CD14-positive monocyte (primary cell): ENCODE data around the gene FOXI3. TPM values are rescaled to one million over a fixed set of nuclear protein-coding genes. Genes with fewer than 3 reads are reported as not detected.

ENCODE experiments used
- DNase-seq, 3 donors: peaks; one replicate each; pipeline ENCODE4 v3.0.0-alpha.2; 2011 to 2022
- H2AFZ ChIP-seq: 2 replicates; pipeline ENCODE4 v1.6.0; 2012; ENCODE audit warnings: mild to moderate bottlenecking, low read depth, low read length, inconsistent platforms; ENCODE audit not compliant: insufficient read depth, poor library complexity, severe bottlenecking
- H3K27ac ChIP-seq, 2 donors: 1 replicate in 1 of 2; 2 replicates in 1 of 2; pipeline ENCODE4 v1.5.1; 2012 to 2013; ENCODE audit warnings: low read length in 2 of 2, control low read depth in 1 of 2, inconsistent platforms in 1 of 2, low read depth in 1 of 2, mild to moderate bottlenecking in 1 of 2
- H3K27me3 ChIP-seq, 2 donors: one replicate each; pipeline versions ENCODE4 v1.6.0 to v1.6.1; 2011 to 2013; ENCODE audit warnings: low read length in 2 of 2; ENCODE audit not compliant: control insufficient read depth in 2 of 2, insufficient read depth in 2 of 2
- H3K36me3 ChIP-seq, 2 donors: replicated peaks in 1 of 2; 1 replicate in 1 of 2; 2 replicates in 1 of 2; pipeline versions ENCODE4 v1.5.1 to v1.6.1; 2012 to 2013; ENCODE audit warnings: low read length in 2 of 2, control low read depth in 1 of 2, inconsistent platforms in 1 of 2, mild to moderate bottlenecking in 1 of 2; ENCODE audit not compliant: insufficient read depth in 2 of 2, control insufficient read depth in 1 of 2
- H3K4me1 ChIP-seq, 2 donors: 1 replicate in 1 of 2; 2 replicates in 1 of 2; pipeline versions ENCODE4 v1.5.1 to v1.6.1; 2012 to 2013; ENCODE audit warnings: low read length in 2 of 2, control low read depth in 1 of 2, inconsistent platforms in 1 of 2, mild to moderate bottlenecking in 1 of 2, moderate library complexity in 1 of 2; ENCODE audit not compliant: insufficient read depth in 2 of 2, control insufficient read depth in 1 of 2
- H3K4me2 ChIP-seq: replicated peaks from 2 replicates; pipeline ENCODE3; 2012; ENCODE audit warnings: low read length, moderate library complexity, mild to moderate bottlenecking; ENCODE audit not compliant: poor library complexity, severe bottlenecking; ENCODE audit errors: extremely low read depth
- H3K4me3 ChIP-seq, 3 experiments: fragments of 200-600 bp in 1 of 3; sonication (generic) in 1 of 3; replicated peaks in 1 of 3; 1 replicate in 2 of 3; 2 replicates in 1 of 3; pipeline ENCODE4 v1.5.1; 2011 to 2013; ENCODE audit warnings: low read length in 3 of 3, mild to moderate bottlenecking in 3 of 3, control low read depth in 2 of 3, low read depth in 2 of 3, inconsistent platforms in 1 of 3, moderate library complexity in 1 of 3
- H3K79me2 ChIP-seq: 2 replicates; pipeline ENCODE4 v1.6.0; 2012; ENCODE audit warnings: mild to moderate bottlenecking, control low read depth, inconsistent platforms, low read length, moderate library complexity; ENCODE audit not compliant: insufficient read depth
- H3K9ac ChIP-seq: 2 replicates; pipeline ENCODE4 v1.6.0; 2017; ENCODE audit warnings: low read length, mild to moderate bottlenecking; ENCODE audit not compliant: insufficient read depth, poor library complexity, severe bottlenecking
- H3K9me3 ChIP-seq, 2 donors: replicated peaks in 1 of 2; 1 replicate in 1 of 2; 2 replicates in 1 of 2; pipeline versions ENCODE4 v1.5.1 to v1.6.1; 2012 to 2013; ENCODE audit warnings: low read length in 2 of 2, control low read depth in 1 of 2; ENCODE audit not compliant: control insufficient read depth in 1 of 2, insufficient read depth in 1 of 2
- H4K20me1 ChIP-seq: 2 replicates; pipeline ENCODE4 v1.6.0; 2012; ENCODE audit warnings: mild to moderate bottlenecking, low read length, control low read depth, moderate library complexity; ENCODE audit not compliant: insufficient read depth
- H3K27ac Mint-ChIP-seq, 7 donors: one replicate each; pipeline ENCODE4 v1.8.0; 2020; ENCODE audit warnings: mild to moderate bottlenecking in 7 of 7, mixed read lengths in 7 of 7, moderate library complexity in 6 of 7, inconsistent platforms in 2 of 7
- H3K27me3 Mint-ChIP-seq, 3 donors: one replicate each; pipeline ENCODE4 v1.8.0; 2021 to 2022; ENCODE audit warnings: low read depth in 3 of 3, mild to moderate bottlenecking in 3 of 3, mixed read lengths in 3 of 3, moderate library complexity in 3 of 3, inconsistent platforms in 1 of 3
- H3K36me3 Mint-ChIP-seq, 2 donors: one replicate each; pipeline ENCODE4 v1.8.0; 2020; ENCODE audit warnings: mixed read lengths in 2 of 2, inconsistent platforms in 1 of 2, mild to moderate bottlenecking in 1 of 2
- H3K4me1 Mint-ChIP-seq: one replicate; pipeline ENCODE4 v1.8.0; 2020; ENCODE audit warnings: mild to moderate bottlenecking, mixed read lengths
- H3K4me3 Mint-ChIP-seq, 2 donors: one replicate each; pipeline ENCODE4 v1.8.0; 2020; ENCODE audit warnings: mild to moderate bottlenecking in 2 of 2, mixed read lengths in 2 of 2, moderate library complexity in 1 of 2
- H3K9me3 Mint-ChIP-seq, 7 donors: one replicate each; pipeline ENCODE4 v1.8.0; 2020 to 2022; ENCODE audit warnings: mixed read lengths in 7 of 7, mild to moderate bottlenecking in 6 of 7, moderate library complexity in 6 of 7, inconsistent platforms in 2 of 7
- WGBS: methylation state at CpG from one replicate; pipeline ENCODE4 v1.1.5; 2013; ENCODE audit warnings: missing lambda C conversion rate; ENCODE audit not compliant: insufficient coverage; 5-methylcytosine and 5-hydroxymethylcytosine counted together
- intact Hi-C, 2 donors: fragments of 100-400 bp; cut with micrococcal nuclease; formaldehyde crosslinking; loops; one replicate each; pipeline versions ENCODE4 v1.15.0 to v1.15.1; 2023
- polyA plus RNA-seq, 3 donors: library from polyadenylated mRNA; depleted of rRNA in 1 of 3; unstranded in 2 of 3; stranded (reverse) in 1 of 3; fragments of 300-500 nt in 2 of 3; fragments of >200 nt in 1 of 3; fragmentation: Illumina TruSeq in 2 of 3; gene quantifications; 1 replicate in 2 of 3; 2 replicates in 1 of 3; pipeline ENCODE4 v1.2.3, GENCODE V29; 2012 to 2021
- TF ChIP-seq, protein P1 (sequence below): fragments of 200-600 bp; IDR thresholded peaks from one replicate; pipeline ENCODE4 v1.8.0; 2022; ENCODE audit warnings: antibody characterized with exemption, mild to moderate bottlenecking

FOXI3 gene
- polyA plus RNA-seq, 3 donors = not detected

DNA sequence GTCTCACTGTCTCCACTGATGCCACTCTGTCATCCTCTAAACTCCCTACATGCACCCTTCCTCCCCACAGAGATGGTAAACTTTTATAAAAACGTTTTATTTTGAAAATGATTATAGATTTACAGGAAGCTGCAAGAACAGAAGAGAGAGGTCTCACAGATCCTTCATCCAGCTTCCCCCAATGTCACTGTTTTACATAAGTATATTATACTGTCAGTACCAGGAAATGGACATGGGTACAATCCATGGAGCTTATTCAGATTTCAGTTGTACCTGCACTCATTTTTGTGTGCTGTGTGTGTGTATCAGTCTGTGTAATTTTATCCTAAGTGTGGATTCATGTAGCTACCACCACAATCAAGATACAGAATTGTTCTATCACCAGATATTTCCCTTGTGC, 46.7 kb upstream of the FOXI3 start:
- H3K4me3 Mint-ChIP-seq = no peak overlapping the region
- no peak overlapping the region for H3K27ac Mint-ChIP-seq
- Histone ChIP-seq H3K9me3 (peaks cover 4 to 9% of the 10 kb centered on the region in 2 donors), H3K27me3 (no peaks in the 10 kb centered on the region), H3K79me2 (no peaks in the 10 kb centered on the region), H4K20me1 (no peaks in the 10 kb centered on the region), H3K4me2 (no peak overlapping the region), H3K36me3 (no peaks in the 10 kb centered on the region), H2AFZ (no peak overlapping the region), H3K9ac (no peak overlapping the region), H3K4me3 (no peak overlapping the region), H3K4me1 (no peaks in the 10 kb centered on the region), H3K27ac (no peak overlapping the region)
- TF ChIP-seq, protein P1, sequence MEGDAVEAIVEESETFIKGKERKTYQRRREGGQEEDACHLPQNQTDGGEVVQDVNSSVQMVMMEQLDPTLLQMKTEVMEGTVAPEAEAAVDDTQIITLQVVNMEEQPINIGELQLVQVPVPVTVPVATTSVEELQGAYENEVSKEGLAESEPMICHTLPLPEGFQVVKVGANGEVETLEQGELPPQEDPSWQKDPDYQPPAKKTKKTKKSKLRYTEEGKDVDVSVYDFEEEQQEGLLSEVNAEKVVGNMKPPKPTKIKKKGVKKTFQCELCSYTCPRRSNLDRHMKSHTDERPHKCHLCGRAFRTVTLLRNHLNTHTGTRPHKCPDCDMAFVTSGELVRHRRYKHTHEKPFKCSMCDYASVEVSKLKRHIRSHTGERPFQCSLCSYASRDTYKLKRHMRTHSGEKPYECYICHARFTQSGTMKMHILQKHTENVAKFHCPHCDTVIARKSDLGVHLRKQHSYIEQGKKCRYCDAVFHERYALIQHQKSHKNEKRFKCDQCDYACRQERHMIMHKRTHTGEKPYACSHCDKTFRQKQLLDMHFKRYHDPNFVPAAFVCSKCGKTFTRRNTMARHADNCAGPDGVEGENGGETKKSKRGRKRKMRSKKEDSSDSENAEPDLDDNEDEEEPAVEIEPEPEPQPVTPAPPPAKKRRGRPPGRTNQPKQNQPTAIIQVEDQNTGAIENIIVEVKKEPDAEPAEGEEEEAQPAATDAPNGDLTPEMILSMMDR = no peak
- peaks cover 3 to 19% (median 13%) of the 10 kb centered on the region in 7 donors for H3K9me3 Mint-ChIP-seq
- peaks cover 2 to 10% (median 5%) of the 10 kb centered on the region in 3 donors for H3K27me3 Mint-ChIP-seq
- intact Hi-C loops = no loop called here
- no peaks in the 10 kb centered on the region for H3K4me1 Mint-ChIP-seq
- no CpG with 5 or more reads among the region's 1 CpG for WGBS
- DNase-seq = no peak
- H3K36me3 Mint-ChIP-seq = no peaks in the 10 kb centered on the region

DNA sequence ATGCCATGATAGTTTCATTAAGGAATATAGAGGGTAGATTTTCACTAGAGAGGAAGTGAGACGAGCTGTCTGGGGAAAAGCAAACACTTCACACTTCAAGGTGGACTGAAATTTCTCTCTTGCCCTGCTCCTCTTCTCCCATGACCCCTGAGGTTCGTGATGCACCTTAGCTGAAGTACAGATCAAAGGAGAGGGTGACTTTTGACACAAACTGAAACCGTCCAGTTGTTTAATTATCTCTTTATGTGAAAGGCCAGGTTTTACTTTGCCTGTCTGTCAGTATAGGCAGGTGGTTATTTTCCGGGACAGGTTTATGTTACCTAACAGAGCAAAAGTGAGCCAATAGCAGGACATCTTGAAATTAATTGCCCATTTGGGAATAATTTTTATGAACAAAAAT, 41.0 kb upstream of the FOXI3 start:
- Histone ChIP-seq H3K9me3 (no peaks in the 10 kb centered on the region), H2AFZ (no peak overlapping the region), H3K36me3 (no peaks in the 10 kb centered on the region), H3K4me3 (no peak overlapping the region), H3K4me1 (no peaks in the 10 kb centered on the region), H3K4me2 (no peak overlapping the region), H3K9ac (no peak overlapping the region), H3K27me3 (no peaks in the 10 kb centered on the region), H3K27ac (no peak overlapping the region), H4K20me1 (no peaks in the 10 kb centered on the region), H3K79me2 (no peaks in the 10 kb centered on the region)
- WGBS = 100% methylated on average over 1 of the region's 4 CpGs
- intact Hi-C loops = no loop called here
- no peak overlapping the region for H3K4me3 Mint-ChIP-seq
- no peaks in the 10 kb centered on the region for H3K36me3 Mint-ChIP-seq
- no peaks in the 10 kb centered on the region for H3K4me1 Mint-ChIP-seq
- peaks cover 0 to 2% (median 0%) of the 10 kb centered on the region in 7 donors for H3K9me3 Mint-ChIP-seq
- peaks cover 2 to 6% (median 4%) of the 10 kb centered on the region in 3 donors for H3K27me3 Mint-ChIP-seq
- DNase-seq = no peak
- H3K27ac Mint-ChIP-seq = no peak overlapping the region
- TF ChIP-seq, protein P1 = no peak
